ENCODE results near the gene TMC8. TPM values are rescaled to one million over a fixed set of nuclear protein-coding genes. Genes with fewer than 3 reads are reported as not detected.
"Not testable (repeated sequence)": the region's sequence is repeated elsewhere in the genome, so short reads cannot be mapped to it uniquely, and the experiment has no call there.

Gene TMC8
- total RNA-seq, 1 experiment from 2014 or later, result 0.02 TPM

- DNase-seq (ENCODE audit: low spot score), result no peak
Observed at GRCh38 chr17:78135858-78136500, 5.4 kb downstream of the TMC8 start.

- DNase-seq (ENCODE audit: low spot score), result no peak
Observed at GRCh38 chr17:78137392-78138203, 7.0 kb downstream of the TMC8 start.

GRCh38 chr17:78138204-78139060, 7.9 kb downstream of the TMC8 start:
- DNase-seq (ENCODE audit: low spot score), result no peak

GRCh38 chr17:78139861-78140168, 9.2 kb downstream of the TMC8 start:
- DNase-seq (ENCODE audit: low spot score), result not testable (repeated sequence)

- peak; percentile 88 for DNase-seq (ENCODE audit: low spot score)
Observed at GRCh38 chr17:78140169-78141051, 9.8 kb downstream of the TMC8 start.

GRCh38 chr17:78141437-78142118, 11.0 kb downstream of the TMC8 start:
- no peak for DNase-seq (ENCODE audit: low spot score)

GRCh38 chr17:78142119-78142861, 11.7 kb downstream of the TMC8 start:
- peak; percentile 65 for DNase-seq (ENCODE audit: low spot score)

- no peak for DNase-seq (ENCODE audit: low spot score)
Observed at GRCh38 chr17:78143214-78144146, 12.9 kb downstream of the TMC8 start.

- DNase-seq (ENCODE audit: low spot score), result peak; percentile 77
Observed at GRCh38 chr17:78144147-78144719, 13.7 kb downstream of the TMC8 start.

- no peak for DNase-seq (ENCODE audit: low spot score)
Observed at GRCh38 chr17:78144736-78145641, 14.4 kb downstream of the TMC8 start.

- DNase-seq (ENCODE audit: low spot score), result no peak
Observed at GRCh38 chr17:78146471-78146869, 15.9 kb downstream of the TMC8 start.

GRCh38 chr17:78146881-78147280, 16.3 kb downstream of the TMC8 start:
- no peak for DNase-seq (ENCODE audit: low spot score)

GRCh38 chr17:78147315-78147998, 16.9 kb downstream of the TMC8 start:
- no peak for DNase-seq (ENCODE audit: low spot score)

GRCh38 chr17:78148286-78149016, 17.9 kb downstream of the TMC8 start:
- no peak for DNase-seq (ENCODE audit: low spot score)

GRCh38 chr17:78151514-78152008, 21.0 kb downstream of the TMC8 start:
- DNase-seq (ENCODE audit: low spot score), result no peak
